K562 (cell line): ENCODE results near the gene FMO5. TPM values are rescaled to one million over a fixed set of nuclear protein-coding genes. Genes with fewer than 3 reads are reported as not detected.
A peak's percentile ranks its signal among the peaks of the same experiment; 100 is the strongest.

Experiments
- CBX5 ChIP-seq: IDR thresholded peaks from 2 replicates; pipeline ENCODE4 v1.6.1; 2014; ENCODE audit warnings: low read depth, borderline replicate concordance
- CUX1 ChIP-seq: fragments of 200-800 bp; sonication (Bioruptor generic); IDR thresholded peaks from 2 replicates; pipeline ENCODE4 v1.6.1; 2016; ENCODE audit warnings: missing genetic modification characterization, missing compliant biosample characterization
- JUNB ChIP-seq: fragments of 450-650 bp; formaldehyde crosslinking; conservative IDR thresholded peaks from 2 replicates; pipeline ENCODE4 v1.4.0; 2020; ENCODE audit warnings: mild to moderate bottlenecking
- MBD1 ChIP-seq: fragments of 250-450 bp; sonication (Bioruptor Pico); IDR thresholded peaks from 2 replicates; pipeline ENCODE4 v1.8.0; 2022; ENCODE audit warnings: inconsistent platforms
- MBD2 ChIP-seq: sonication (generic); IDR thresholded peaks from 2 replicates; pipeline ENCODE4 v1.6.1; 2016; ENCODE audit warnings: low read depth, borderline replicate concordance
- NCOA4 ChIP-seq: fragments of 450-650 bp; IDR thresholded peaks from 2 replicates; pipeline ENCODE4 v1.6.1; 2018; ENCODE audit warnings: mild to moderate bottlenecking; ENCODE audit not compliant: partially characterized antibody
- PTTG1 ChIP-seq: fragments of 450-650 bp; IDR thresholded peaks from 2 replicates; pipeline ENCODE4 v1.6.1; 2016; ENCODE audit warnings: low read depth, mild to moderate bottlenecking, missing genetic modification characterization, missing compliant biosample characterization
- RREB1 ChIP-seq: fragments of 250-450 bp; sonication (Bioruptor Pico); IDR thresholded peaks from 2 replicates; pipeline ENCODE4 v1.4.0; 2020
- SMAD3 ChIP-seq: fragments of 450-650 bp; formaldehyde crosslinking; conservative IDR thresholded peaks from 2 replicates; pipeline ENCODE4 v1.4.0; 2020; ENCODE audit warnings: mild to moderate bottlenecking
- TRIM24 ChIP-seq, 2 experiments: fragments of 450-650 bp; IDR thresholded peaks; 2 replicates each; pipeline ENCODE4 v1.6.1; 2016
- ZBTB34 ChIP-seq: fragments of 250-450 bp; sonication (Bioruptor Pico); IDR thresholded peaks from 2 replicates; pipeline ENCODE4 v1.8.0; 2021; ENCODE audit warnings: mild to moderate bottlenecking, moderate library complexity
- ZNF232 ChIP-seq: sonication (generic); formaldehyde crosslinking; IDR thresholded peaks from 2 replicates; pipeline ENCODE4 v1.8.0; 2022; ENCODE audit warnings: mild to moderate bottlenecking, missing genetic modification reagents
- ZNF354B ChIP-seq: fragments of 250-450 bp; sonication (Bioruptor Pico); IDR thresholded peaks from 2 replicates; pipeline ENCODE4 v1.4.0; 2020
- polyA plus RNA-seq, 8 experiments: library from polyadenylated mRNA; depleted of rRNA in 4 of 8; stranded (reverse) in 5 of 8; unstranded in 3 of 8; fragments of >200 nt; fragmentation: Nextera tagmentation in 2 of 8; fragmentation: Illumina TruSeq in 1 of 8; extraction: Ambion mirVana in 2 of 8; extraction: Trizol in 1 of 8; gene quantifications; 2 replicates each; pipeline versions ENCODE4 v1.2.1 to v1.2.3, GENCODE V29; 2011 to 2014; ENCODE audit warnings: inconsistent platforms in 1 of 8, missing spikeins in 1 of 8
- total RNA-seq, 7 experiments: library from RNA; depleted of rRNA in 6 of 7; stranded (reverse); fragments of >200 nt in 6 of 7; fragmentation: Illumina TruSeq in 2 of 7; extraction: Trizol in 2 of 7; gene quantifications; 2 replicates each; pipeline versions ENCODE4 v1.2.1 to v1.2.3, GENCODE V29; 2011 to 2021; ENCODE audit warnings: low replicate concordance in 1 of 7

FMO5 gene
- total and polyA plus RNA-seq, 9 of the 15 experiments (the other 6 are each of a cell fraction or from before 2014, with no cell fraction given): 0.11 to 0.69 (median 0.19) TPM; not detected in 1

GRCh38 chr1:147172168-147173016 lies 52.7 kb downstream of the FMO5 start, which contains the start of gene PRKAB2 (continued):
- TF ChIP-seq NCOA4: no peak
- no peak for TF ChIP-seq JUNB (CRISPR knock-in tag)
- TF ChIP-seq ZBTB34 (CRISPR knock-in tag): no peak
- TF ChIP-seq TRIM24 (IDR thresholded peaks at IDR 0.05): no peak
- no peak for TF ChIP-seq MBD1 (CRISPR knock-in tag)
- no peak for TF ChIP-seq ZNF354B
- peak; percentile 62; the same call in 1 of the 2 replicates for TF ChIP-seq MBD2
- no peak for TF ChIP-seq ZNF232
- TF ChIP-seq RREB1: peak; percentile 83; the same call in 1 of the 2 replicates
- TF ChIP-seq CBX5: no peak
- no peak for TF ChIP-seq PTTG1 (tag)
- no peak for TF ChIP-seq SMAD3 (CRISPR knock-in tag)
- no peak for TF ChIP-seq CUX1
